GM23338 (cell line): ENCODE data around the gene CACNB3.

Experiments
- CREB1 ChIP-seq: fragments of 250-450 bp; sonication (Bioruptor Pico); IDR thresholded peaks from 2 replicates; pipeline ENCODE4 v1.5.0; 2020; ENCODE audit warnings: low read depth, mild to moderate bottlenecking, moderate library complexity
- CTCF ChIP-seq, 2 experiments: fragments of 200-600 bp in 1 of 2; sonication (generic) in 1 of 2; conservative IDR thresholded peaks; 2 replicates each; pipeline versions ENCODE4 v1.5.1 to v1.6.1; 2016 to 2017; ENCODE audit warnings: antibody characterized with exemption in 2 of 2, low read depth in 2 of 2, mild to moderate bottlenecking in 2 of 2, moderate library complexity in 1 of 2
- ETS1 ChIP-seq: IDR thresholded peaks from 2 replicates; pipeline ENCODE4 v1.6.1; 2016; ENCODE audit warnings: antibody characterized with exemption
- EZH2 ChIP-seq: fragments of 200-600 bp; sonication (generic); IDR thresholded peaks from one replicate; pipeline ENCODE4 v1.8.0; 2017; ENCODE audit warnings: antibody characterized with exemption, mild to moderate bottlenecking, low read depth; ENCODE audit not compliant: unreplicated experiment
- EZH2phosphoT487 ChIP-seq: fragments of 200-600 bp; sonication (generic); IDR thresholded peaks from one replicate; pipeline ENCODE4 v1.8.1; 2018; ENCODE audit warnings: antibody characterized with exemption; ENCODE audit not compliant: unreplicated experiment
- JUNB ChIP-seq: IDR thresholded peaks from one replicate; pipeline ENCODE4 v1.6.1; 2016; ENCODE audit warnings: antibody characterized with exemption; ENCODE audit not compliant: unreplicated experiment
- NANOG ChIP-seq: IDR thresholded peaks from 2 replicates; pipeline ENCODE4 v1.6.1; 2016; ENCODE audit warnings: antibody characterized with exemption, borderline replicate concordance
- POLR2AphosphoS5 ChIP-seq: IDR thresholded peaks from 2 replicates; pipeline ENCODE4 v1.6.1; 2016; ENCODE audit warnings: antibody characterized with exemption, low read depth
- REST ChIP-seq: IDR thresholded peaks from one replicate; pipeline ENCODE4 v1.6.1; 2018; ENCODE audit warnings: antibody characterized with exemption; ENCODE audit not compliant: unreplicated experiment
- STAT1 ChIP-seq: IDR thresholded peaks from one replicate; pipeline ENCODE4 v1.6.1; 2016; ENCODE audit warnings: antibody characterized with exemption; ENCODE audit not compliant: unreplicated experiment
- ZNF114 ChIP-seq: fragments of 250-450 bp; sonication (Bioruptor Pico); IDR thresholded peaks from 2 replicates; pipeline ENCODE4 v1.5.0; 2020; ENCODE audit warnings: mild to moderate bottlenecking, moderate library complexity
- ZNF462 ChIP-seq: fragments of 250-450 bp; sonication (Bioruptor Pico); IDR thresholded peaks from 2 replicates; pipeline ENCODE4 v1.5.0; 2020; ENCODE audit warnings: mild to moderate bottlenecking, moderate library complexity

GRCh38 chr12:48789858-48790326, 28.4 kb upstream of the CACNB3 start:
- TF ChIP-seq EZH2 = no peak
- no peak for TF ChIP-seq CTCF (conservative IDR thresholded peaks at IDR 0.05; ENCODE audit: low read depth in 2 of 2)
- no peak for TF ChIP-seq POLR2AphosphoS5
- TF ChIP-seq JUNB = no peak
- no peak for TF ChIP-seq CREB1 (CRISPR knock-in tag)
- TF ChIP-seq EZH2phosphoT487 = no peak
- no peak for TF ChIP-seq REST
- TF ChIP-seq ETS1 = no peak
- TF ChIP-seq ZNF114 (CRISPR knock-in tag) = no peak
- no peak for TF ChIP-seq NANOG
- TF ChIP-seq STAT1 = no peak
- no peak for TF ChIP-seq ZNF462 (CRISPR knock-in tag)
